Measurements from ENCODE around the gene PLOD3.

PLOD3 gene

DNA sequence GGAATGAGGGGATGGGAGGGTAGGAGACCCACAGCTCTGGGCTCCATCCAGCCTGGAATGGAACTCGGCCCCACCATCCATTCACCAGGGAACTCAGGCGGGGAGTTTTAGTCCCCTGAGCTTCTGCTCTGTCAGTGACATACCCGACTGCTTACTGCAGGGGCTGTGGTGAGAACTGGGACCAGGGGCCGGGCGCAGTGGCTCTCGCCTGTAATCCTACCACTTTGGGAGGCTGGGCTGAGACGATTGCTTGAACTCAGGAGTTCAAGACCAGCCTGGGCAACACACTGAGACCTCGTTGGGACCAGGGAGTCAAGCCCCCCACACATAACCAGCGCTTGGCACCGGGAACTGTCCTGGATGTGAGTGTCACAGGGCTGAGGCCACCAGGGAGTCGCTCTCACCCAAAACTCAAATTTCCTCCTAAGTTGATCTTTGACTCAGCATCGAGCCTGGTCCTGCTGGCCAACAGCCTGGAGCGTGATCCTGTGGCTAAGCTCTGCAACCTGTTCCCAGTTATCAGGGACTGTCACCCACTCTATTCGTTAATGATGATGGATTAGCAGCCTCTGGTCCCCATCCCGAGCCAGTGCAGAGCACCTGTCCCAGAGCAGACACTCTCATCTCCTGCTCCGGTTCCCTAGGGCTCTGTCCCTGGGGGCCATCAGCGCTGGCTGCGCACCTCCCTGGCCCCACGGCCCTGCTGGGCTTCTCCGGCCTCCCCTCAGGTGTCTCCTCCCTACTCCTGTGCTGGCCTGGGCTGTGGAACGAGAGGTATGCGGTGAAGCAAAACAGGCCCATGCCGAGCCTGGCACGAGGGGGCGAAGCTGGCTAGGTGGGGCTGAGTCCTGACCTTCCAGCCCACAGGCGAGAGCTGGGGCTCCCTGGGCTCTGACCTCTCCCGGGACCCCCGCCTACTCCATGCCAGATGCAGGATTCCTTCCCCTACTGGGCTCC is 21.1 kb upstream of the PLOD3 start:
- no peak for DNase-seq

DNA sequence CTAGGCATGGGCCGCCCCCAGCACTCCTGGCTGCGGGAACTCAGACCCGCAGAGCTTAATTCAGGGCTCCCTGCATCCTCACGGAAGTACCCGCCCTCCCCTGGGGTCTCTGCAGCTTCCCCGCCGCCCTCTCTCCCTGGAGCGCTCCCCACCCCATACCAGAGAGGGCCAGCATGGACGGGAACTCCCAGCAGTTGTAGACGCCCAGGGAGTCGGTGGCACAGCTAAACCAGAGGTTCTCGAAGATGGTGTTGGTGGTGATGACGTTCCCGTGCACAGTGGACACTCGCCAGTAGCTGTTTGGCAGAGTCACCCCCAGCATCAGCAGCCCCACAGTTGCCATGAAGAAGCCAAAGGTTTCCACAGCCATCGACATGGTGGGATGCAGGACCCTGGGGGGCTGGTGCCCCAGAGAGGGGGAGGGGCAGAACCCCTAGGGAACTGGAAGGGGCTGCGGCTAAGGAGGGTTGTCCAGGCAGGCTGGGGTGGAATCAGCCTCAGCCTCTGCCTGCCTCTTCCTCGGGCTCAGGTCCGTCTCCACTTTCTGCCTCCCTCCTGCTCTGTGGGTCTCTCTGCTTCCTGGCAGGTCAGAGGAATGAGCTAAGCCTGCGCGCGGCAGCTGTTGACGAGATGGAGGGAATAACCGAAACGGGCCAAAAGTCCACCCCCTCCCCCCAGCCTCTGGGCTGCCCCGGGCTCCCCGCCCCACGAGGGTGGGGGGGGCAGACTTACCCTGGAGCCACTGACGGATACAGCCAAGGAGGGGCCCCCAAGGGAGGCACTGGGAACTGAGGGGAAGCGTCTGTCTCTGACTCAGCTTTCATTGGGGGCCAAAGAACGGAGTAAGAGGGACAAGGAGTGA is 20.1 kb upstream of the PLOD3 start, which contains the start of gene CLDN15:
CLDN15 (minus strand) TSS at position 597 of the 862 bp plus-strand sequence; CDS start at position 376, 221 bp downstream.
- DNase-seq = no peak

DNA sequence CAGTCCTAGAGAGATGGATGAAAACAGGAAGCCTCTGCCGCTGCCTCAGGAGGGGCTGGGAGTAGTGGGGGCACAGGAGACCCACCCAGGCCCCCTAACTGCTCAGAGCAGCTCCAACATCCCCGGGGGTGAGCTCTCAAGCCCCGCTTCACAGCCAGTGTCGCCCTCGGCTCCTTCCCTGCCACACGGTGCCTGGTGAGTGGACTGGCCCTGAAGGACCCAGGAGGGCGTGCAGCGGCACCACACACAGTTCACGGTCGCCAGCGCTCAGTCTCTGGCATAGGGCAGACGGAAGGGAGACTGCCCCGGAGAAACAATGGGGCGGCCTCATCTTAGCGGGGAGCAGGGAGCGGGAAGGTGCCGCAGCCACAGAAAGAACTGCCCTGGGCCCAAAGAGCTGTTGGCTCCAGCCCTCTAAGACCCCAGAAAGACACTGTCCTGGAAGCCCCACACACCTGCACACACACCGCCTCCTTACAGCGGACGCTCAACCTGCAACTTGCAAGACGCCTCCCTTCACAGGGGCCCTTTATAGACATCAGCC is 19.0 kb upstream of the PLOD3 start:
- DNase-seq = no peak

DNA sequence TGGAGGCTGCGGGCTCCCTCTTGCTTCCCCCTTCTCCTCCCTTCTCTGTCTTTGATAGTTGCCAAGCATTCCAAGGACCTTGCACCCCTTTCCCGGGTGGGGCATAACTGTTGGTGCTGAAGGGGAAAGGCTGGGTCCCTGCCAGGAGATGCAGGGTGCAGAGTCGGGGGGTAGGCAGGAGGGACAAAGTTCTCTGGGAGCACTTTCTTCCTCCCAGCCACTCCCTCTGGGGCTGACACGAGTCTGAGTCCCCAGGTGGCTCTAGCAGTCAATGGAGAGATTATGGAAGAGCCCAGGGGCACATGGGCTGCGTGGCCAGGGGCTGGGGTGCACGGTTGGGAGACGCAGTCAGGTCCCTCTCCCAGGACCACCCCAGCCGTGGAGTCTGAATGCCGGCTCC is 18.1 kb upstream of the PLOD3 start:
- no peak for DNase-seq

DNA sequence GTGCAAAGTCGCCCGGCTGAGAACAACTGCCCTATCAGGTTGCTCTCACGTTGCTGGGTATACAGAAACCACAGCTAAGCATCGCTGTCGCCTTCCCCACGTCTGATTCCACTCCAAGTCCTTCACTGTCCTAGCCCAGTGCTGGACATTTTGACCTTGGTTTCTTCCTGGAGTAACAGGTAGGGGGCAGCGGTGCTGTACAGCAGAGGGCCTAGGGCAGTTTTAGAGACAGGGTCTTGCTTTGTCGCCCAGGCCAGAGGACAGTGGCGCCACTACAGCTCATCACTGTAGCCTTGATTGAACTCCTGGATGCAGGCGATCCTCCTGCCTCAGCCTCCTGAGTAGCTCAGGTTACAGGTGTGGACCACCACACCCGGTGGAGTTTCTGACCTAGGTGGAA is 17.7 kb upstream of the PLOD3 start:
- no peak for DNase-seq

DNA sequence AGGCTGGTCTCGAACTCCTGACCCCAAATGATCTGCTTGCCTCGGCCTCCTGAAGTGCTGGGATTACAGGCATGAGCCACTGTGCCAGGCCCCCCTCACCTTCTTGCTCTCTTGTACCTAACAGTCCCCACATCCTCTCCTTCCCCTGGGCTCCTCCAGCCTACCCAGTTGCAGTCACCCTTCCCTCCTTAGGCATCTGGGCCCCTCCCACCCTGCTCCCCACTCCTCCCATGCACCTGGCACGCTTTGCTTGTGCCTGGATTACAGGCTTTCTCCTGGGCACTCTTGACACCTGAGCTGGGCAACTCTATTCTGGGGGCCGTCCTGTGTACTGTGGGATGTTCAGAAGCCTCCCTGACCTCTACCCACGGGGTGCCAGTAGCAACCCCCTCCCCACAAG is 17.3 kb upstream of the PLOD3 start:
- no peak for DNase-seq

DNA sequence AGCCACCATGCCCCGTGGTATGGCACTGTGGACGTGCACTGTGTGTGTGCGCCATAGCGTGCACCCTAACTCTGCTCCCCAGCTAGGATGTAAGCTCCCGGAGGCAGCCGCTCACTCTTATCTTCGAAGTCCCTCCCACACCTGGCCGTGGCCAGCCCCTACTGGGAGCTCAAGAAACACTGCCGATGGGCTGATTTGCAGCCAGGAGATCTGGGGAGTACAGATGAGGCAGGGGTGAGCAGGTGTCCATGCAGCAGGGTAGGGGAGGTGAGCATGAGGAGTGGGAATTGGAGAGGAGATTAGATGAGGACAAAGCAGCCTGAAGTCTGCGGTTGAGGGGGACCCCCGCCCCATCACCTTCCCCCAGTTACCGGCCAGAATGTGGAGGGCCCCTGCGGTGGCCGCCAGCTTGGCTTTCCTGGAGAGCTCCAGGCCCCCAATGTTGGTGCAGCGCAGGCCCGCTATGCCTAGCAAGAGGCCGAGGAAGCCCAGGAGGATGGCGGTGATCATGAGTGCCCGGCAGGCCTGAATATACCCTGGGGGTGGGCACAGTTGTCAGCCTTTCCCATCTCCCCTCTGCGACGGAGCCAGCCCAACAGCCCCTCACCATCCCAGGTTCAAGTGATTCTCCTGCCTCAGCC is 16.6 kb upstream of the PLOD3 start:
- no peak for DNase-seq

DNA sequence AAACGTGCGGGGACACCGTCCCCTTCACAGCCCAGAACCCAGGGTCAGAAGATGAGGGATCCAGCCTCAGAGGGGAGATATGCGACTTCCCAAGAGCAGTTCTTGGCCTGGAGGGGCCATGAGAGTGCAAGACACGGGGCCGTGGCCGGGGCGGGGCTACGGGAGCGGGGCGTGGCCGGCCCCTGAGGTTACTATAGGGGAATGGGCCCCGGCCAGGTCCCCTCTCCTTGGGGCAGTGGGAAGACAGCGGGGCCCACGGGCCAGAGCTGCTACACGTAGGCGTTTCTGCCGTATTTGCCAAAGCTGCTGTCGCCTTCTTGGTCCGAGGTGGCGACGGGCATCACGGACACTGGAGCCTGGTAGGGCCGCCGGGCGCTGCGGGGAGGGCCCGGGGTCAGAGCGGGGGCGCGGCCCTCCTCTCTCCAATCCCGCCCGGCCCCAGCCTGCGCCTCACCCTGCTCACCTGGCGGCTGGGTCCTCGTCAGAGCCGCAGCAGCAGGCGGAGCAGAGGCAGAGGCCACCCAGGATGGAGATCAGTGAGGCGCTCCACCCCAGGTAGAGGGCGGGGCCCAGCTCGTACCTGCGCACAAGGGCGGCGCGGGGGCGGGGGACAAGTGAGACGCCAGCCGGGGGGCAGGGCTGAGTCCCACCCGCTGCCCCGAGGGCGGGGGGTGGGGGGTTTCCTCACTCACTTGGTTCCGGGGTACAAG is 14.9 kb upstream of the PLOD3 start:
- no peak for DNase-seq

DNA sequence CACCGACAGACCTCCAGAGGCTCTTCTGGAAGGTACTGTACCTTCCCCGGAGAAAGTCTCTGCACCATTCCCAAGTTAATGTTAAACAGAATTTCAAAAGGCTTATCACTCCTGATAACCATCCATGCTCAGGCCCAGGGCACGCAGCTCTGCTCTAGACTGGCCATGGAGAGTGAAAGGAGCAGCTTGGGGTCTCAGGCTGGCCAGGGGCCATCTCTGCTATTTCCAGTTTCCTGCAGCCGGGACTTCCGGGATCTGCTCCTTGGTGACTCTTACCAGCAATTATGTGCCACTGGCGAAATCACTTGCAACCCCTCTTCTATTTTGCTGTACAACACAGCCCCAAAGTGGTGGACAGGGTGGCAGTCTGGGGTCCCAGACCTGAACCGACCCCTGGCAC is 14.3 kb upstream of the PLOD3 start:
- DNase-seq = no peak

DNA sequence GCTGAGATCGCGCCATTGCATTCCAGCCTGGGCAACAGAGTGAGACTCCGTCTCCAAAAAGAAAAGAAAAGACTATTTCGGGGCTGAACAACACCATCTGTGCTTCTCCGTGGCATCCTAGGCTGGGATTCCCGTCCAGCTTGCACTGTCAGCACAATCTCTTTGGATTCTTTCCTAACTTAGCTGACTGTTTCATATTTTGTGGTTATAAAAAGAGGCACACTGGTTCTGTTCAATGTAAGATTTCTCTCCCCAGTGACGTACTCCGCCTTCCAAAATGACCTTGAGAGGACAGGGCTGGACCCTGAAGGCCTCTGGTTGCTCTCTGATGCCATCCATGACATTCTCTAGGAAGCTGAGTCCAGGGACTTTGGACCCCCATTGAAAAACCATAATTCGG is 9.3 kb upstream of the PLOD3 start:
- no peak for DNase-seq

DNA sequence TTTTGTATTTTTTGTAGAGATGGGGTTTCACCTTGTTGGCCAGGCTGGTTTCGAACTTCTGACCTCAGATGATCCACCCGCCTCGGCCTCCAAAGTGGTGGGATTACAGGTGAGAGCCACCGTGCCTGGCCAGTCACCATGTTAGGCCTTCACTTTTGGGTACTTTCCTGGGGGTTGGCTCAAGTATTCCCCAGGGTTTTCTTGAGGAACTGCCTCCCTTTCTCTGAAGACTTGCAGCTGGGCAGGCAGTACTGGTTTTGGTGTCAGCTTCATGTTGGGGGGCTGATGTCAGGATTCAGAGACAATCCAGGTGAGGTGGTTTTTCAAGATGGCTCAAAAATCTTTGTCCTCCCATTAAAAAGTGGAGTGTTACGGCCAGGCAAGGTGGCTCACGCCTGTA is 8.3 kb upstream of the PLOD3 start:
- DNase-seq = no peak

DNA sequence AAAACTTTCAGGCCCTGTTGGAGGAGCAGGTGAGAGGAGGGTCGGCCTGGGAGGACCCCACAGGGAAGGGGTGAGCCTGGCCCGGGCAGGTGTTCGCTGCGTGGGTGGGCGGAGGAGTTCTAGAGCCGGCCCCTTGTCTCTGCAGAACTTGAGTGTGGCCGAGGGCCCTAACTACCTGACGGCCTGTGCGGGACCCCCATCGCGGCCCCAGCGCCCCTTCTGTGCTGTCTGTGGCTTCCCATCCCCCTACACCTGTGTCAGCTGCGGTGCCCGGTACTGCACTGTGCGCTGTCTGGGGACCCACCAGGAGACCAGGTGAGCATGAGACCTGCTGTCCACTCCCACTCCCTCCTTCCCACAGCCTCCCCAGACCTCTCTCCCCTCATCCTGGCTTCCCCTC is 6.1 kb upstream of the PLOD3 start:
- no peak for DNase-seq

DNA sequence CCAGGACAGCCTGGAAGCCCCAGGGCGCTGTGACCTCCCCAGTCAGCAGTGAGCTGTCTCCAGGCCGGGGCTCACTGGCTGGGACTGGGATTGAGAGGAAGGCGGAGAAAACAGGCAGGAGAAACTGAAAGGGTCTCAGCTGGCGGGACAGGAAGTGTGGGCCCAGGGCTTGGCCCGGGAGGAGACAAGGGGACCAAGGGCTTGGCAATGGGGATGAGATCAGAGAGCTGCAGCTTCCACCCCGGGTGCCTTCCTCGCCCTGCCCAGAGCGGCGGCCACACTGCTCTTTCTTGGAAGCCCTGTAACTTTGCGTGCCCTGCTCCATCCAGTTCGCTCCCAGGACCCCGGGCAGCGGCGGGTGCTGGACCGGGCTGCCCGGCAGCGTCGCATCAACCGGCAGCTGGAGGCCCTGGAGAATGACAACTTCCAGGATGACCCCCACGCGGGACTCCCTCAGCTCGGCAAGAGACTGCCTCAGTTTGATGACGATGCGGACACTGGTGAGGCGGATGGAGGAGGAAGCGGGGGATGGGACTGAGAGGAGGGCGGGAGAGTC is 5.0 kb upstream of the PLOD3 start:
- DNase-seq = no peak

DNA sequence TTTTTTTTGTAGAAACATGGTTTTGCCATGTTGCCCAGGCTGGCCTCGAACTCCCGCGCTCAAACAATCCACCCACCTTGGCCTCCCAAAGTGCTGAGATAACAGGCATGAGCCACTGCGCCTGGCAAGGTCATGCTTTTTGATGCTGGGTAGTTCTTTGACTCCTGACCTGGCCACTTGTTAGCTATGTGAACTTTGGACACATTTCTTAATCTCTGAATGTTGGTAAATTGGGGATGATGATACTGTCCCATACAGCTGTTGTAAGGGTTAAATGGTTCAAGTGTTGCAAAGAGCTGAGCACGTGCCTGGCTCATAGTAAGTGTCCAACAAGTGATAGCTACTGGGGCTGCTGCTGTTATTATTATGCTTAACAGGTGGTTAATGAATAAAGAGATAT is 2.9 kb upstream of the PLOD3 start:
- DNase-seq = no peak

DNA sequence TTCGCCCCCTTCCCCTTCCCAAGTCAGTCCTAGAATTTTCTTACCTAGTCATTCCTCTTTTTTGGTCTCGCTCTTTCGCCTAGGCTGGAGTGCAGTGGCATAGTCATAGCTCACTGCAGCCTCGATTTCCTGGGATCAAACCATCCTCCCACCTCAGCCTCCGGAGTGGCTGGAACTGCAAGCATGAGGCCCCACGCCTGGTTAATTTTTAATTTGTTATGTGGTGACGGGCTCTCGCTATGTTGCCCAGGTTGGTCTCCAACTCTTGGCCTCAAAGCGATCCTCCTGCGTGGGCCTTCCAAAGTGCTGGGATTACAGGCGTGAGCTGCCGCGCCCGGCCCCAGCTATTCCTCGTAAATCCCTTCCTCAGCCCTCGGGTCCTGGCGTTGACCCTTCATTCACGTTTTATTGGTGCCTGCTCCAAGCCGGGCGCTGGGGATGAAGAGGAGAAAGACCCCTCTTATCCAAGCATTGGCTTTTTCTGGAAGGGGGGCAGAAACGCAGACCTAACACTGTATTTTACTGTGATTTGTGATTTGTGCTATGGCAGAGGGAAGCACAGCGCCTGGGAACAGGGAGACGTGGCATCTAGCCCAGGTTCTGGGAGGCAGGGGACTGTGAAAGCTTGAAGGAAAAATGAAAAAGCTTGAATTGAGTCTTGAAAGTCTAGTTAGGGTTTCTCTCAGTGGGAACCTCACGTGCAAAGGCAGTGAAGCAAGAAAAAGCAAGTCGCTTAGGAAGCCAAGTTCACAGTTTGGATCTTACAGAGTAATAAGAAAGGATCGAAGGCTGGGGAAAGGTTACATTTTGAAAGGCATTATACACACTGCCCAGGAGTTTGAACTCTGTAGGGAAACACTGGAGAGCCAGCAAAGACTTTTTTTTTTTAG is 1.1 kb upstream of the PLOD3 start:
- no peak for DNase-seq

DNA sequence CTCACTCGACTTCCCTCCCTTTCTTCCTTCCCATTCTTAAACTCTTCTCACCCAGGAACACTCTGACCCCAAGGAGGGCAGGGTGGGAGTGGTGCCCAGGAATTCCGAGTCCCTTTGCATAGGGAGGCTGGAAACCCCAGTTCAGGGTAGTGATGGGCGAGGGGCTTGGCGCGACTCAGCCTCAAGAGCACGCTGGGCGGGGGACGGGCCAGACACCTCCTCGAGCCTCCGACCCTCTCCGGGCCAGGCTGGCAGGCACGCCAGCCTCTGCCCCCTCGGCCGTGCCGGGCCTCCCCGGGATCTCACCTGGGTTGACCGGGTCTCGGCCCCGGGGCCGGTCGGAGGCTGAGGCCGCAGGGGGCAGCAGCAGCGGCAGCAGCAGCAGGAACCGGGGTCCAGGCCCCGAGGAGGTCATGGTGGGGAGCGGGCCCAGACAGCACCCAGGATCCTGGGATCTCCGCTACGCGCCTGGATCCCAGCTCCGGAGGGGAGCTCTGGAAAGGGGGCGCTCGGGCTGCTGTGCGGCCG is 457 bp downstream of the PLOD3 start:
- DNase-seq = no peak

DNA sequence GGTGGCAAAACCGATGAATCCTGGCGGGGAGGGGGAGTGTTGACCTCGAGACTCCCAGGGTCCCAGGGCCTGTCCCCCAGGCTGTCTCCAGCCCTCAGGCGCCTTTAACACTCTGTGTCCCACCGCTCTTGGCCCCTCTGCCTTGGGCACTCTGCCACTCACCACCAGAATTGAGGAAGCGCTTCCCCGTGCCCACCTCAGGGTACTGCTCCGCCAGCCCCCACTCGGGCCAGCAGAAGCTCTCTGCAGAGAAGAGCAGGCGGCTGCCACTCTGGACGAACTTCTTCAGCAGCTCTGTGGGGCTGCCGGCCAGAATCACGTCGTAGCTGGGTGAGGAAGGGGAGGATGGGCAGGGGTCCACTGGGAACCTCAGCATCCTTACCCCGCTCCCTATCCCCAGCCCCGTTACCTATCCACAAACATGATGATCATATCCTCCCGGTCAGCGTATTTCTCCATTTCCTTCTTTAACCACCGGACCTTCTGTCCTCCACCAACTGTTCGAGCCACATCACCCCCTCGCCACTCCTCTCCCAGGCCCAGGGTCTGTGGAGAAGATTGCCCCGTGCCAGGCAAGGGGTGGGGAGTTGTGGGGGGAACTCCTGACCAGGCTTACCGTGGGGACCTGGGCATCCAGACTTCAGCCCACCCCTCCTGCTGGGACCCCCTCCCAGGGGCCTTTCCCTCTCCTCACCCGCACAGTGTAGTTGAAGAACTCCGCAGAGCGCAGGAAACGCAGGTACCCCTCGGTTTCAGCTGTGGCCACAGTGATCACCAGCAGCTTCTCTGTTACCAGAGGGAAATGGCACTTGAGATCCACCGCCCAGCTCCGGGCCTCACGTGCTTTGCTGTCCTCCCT is 1.2 kb downstream of the PLOD3 start:
- no peak for DNase-seq

DNA sequence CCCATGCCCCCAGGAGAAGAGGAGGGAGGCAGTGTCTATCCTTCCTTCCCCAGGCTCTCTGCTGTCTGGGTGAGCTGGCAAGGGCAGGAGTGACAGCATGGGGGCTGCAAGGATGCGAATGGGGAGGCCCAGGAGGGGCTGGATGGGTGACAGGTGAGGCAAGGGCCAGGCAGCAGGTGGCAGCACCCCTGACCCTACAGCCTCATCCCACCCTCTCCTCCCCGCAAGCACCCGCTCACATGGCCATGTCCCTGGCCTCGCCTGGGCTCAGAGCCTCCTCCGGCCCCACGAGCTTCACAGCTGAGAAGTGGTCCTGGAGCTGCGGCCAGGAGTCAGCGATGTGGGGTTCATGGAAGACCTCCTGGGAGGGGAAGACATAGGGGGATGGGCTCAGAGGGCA is 5.4 kb downstream of the PLOD3 start:
- no peak for DNase-seq

DNA sequence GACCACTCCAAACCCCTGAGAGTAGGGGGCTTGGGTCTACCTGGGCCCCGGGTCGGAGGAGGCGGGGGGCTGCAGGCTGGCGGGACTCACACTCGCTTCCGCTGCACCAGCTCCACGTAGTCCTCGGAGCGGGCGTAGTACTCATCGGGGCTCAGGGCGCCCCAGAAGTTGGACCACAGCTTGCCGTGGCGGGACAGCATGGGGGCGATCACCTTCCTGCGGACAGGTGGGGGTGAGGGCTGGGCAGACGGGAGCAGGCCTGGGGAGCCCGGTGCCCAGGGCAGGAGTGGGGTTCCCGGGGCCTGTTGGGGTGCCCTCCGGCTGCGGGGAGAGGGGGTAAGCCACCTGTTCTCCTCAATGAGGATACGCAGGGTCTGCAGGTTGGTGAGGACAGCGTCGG is 5.9 kb downstream of the PLOD3 start:
- DNase-seq = no peak

DNA sequence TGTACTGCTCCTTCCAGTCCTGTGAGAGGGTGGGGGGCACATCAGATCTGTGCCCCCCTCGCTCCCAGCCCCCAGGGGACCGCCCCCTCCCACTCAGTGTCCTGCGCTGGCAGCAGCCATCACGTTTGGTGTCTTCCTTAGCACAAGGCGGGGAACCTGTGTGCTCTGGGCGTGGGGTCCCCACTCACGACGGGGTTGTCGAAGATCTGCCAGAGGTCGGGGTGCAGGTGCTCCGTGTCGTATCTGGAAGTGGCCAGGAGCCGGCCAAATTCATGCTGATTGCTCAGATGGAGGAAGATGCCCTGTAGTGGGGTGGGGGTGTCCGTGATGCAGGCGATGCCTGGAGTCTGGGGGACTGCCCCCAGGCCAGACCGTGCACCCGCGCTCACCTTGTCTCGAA is 7.2 kb downstream of the PLOD3 start:
- no peak for DNase-seq

Data from T-helper 1 cell (primary cell).